GM19324 (cell line): ENCODE results near the gene TIMP1.

Experiments used
- ATAC-seq: cut with Tn5 transposase; IDR thresholded peaks from one replicate; pipeline ENCODE4 v1.9.1; 2021; ENCODE audit warnings: mild to moderate bottlenecking, moderate library complexity; ENCODE audit not compliant: unreplicated experiment, low FRiP score

TIMP1 gene

DNA sequence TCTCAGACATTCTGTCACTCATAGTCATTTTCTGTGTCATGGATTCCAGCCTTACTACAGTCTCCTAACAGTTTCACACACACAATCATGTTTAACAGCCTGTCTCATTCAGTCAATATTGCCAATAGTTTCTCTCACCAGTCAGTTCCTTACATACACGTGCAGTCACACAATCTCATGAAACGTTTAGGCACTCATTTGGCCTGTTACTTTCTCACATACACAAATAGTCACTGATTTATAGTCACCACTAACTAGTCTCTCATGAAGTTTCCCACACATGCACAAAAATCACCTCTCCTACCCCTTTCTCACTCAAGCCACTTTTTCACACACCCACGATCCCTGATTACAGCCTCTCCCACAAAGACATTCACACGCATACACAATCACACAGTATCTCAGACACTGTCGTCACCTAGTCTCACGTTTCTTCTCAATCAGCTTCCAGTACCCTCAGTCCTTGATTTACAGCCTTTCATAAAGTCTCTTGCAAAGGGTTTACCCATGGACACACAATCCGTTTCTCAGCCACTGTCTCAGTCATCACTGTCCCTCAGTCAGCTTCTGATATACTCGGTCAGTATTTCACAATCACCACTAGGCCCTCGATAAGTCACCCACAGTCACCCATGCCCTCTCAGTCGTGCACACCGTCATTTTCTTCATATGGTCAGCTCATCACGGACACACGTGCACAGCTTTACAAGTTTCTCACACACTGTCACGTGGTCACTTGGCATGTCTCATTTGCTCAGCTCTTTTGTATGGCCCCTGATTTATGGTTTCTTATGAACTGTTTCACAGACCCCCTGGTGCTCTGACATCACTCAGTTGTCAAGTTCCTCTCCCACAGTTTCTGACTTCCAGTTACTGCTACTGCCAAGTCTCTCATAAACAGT is 51.7 kb downstream of the TIMP1 start:
- no peak for ATAC-seq

DNA sequence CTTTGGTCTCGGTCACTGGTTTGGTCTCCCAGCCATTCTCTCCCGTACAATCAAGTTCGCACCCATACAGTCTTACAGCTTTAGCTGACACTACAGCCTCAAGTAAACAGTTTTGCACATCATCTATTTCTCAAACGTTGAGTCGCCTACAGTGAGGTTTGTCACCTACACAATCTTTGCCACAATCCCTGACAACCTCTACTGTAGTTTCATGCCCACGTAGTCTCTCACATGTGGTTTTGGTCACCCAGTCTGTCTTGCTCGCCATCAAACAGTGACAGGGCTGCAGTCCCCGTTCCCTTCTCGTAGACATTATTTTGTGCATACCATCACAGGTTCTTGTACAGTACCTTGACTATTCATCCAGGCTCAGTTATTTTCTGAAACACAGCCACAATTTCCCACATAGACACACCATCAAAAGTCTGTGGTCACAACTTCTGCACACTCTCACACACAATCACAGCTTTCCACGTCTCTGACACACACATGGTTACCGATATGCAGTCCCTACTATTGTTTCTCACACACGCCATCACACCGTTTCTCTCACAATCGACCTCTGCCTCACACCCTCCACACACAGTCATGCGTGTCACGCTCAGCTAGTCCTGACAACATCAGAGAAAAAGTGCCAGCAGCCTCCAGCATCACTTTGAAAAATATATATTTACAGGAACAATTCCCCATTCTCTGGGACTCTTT is 52.8 kb downstream of the TIMP1 start:
- no peak for ATAC-seq
